Gastrocnemius medialis (tissue), 4 donors: ENCODE results near the gene PNMA8C. TPM values are rescaled to one million over a fixed set of nuclear protein-coding genes. Genes with fewer than 3 reads are reported as not detected.

Source experiments
- ATAC-seq, 2 donors: fragments of 150-250 bp; one replicate each; pipeline ENCODE4 v1.9.1; 2016
- DNase-seq, 2 donors: peaks; one replicate each; pipeline ENCODE4 v3.0.0-alpha.2; 2019
- H3K27ac ChIP-seq, 4 donors: fragments of 200-600 bp; sonication (generic); 1 replicate in 1 of 4; 2 replicates in 3 of 4; pipeline ENCODE4 v1.5.1; 2016 to 2018; ENCODE audit warnings: mild to moderate bottlenecking in 2 of 4, moderate library complexity in 1 of 4
- H3K27me3 ChIP-seq, 3 donors: fragments of 200-600 bp; sonication (generic) in 2 of 3; 1 replicate in 1 of 3; 2 replicates in 2 of 3; pipeline versions ENCODE4 v1.5.1 to v1.6.0; 2016 to 2019; ENCODE audit warnings: mild to moderate bottlenecking in 1 of 3, moderate library complexity in 1 of 3
- H3K36me3 ChIP-seq, 2 donors: fragments of 200-600 bp; sonication (generic) in 1 of 2; one replicate each; pipeline ENCODE4 v1.5.1; 2017 to 2018
- H3K4me1 ChIP-seq, 2 donors: fragments of 200-600 bp; sonication (generic) in 1 of 2; one replicate each; pipeline ENCODE4 v1.5.1; 2016 to 2017; ENCODE audit warnings: mild to moderate bottlenecking in 2 of 2
- H3K4me3 ChIP-seq, 4 donors: fragments of 200-600 bp; sonication (generic) in 3 of 4; 1 replicate in 1 of 4; 2 replicates in 3 of 4; pipeline ENCODE4 v1.5.1; 2016 to 2019; ENCODE audit warnings: mild to moderate bottlenecking in 2 of 4
- H3K9me3 ChIP-seq, 3 donors: fragments of 200-600 bp; sonication (generic) in 2 of 3; 1 replicate in 1 of 3; 2 replicates in 2 of 3; pipeline ENCODE4 v1.5.1; 2016 to 2019
- CTCF ChIP-seq, 5 experiments: fragments of 450-650 bp in 3 of 5; fragments of 200-600 bp in 2 of 5; sonication (generic) in 2 of 5; IDR thresholded peaks in 4 of 5; conservative IDR thresholded peaks in 1 of 5; 1 replicate in 4 of 5; 2 replicates in 1 of 5; pipeline ENCODE4 v1.5.1; 2016 to 2019; ENCODE audit warnings: antibody characterized with exemption in 5 of 5, mild to moderate bottlenecking in 3 of 5, moderate library complexity in 3 of 5
- POLR2A ChIP-seq, 2 donors: fragments of 450-650 bp; IDR thresholded peaks; one replicate each; pipeline ENCODE4 v1.6.1; 2017; ENCODE audit warnings: antibody characterized with exemption in 2 of 2, mild to moderate bottlenecking in 2 of 2, moderate library complexity in 2 of 2
- in situ Hi-C, 4 donors: fragments of 200-750 bp; cut with MboI; loops; one replicate each; pipeline versions ENCODE4 v1.15.0 to v1.8.0; 2017; ENCODE audit warnings: low sequenced_read_pairs in 4 of 4
- intact Hi-C: fragments of 100-400 bp; cut with DNase I; formaldehyde crosslinking; loops from one replicate; pipeline ENCODE4 v1.15.1; 2023; ENCODE audit warnings: low total_unique reads
- total RNA-seq, 4 donors: library from RNA; depleted of rRNA; stranded (reverse); fragments of >200 nt; gene quantifications; one replicate each; pipeline versions ENCODE4 v1.1.0 to v1.2.3, GENCODE V29; 2016

The PNMA8C gene
- total RNA-seq, 4 donors from 2014 or later: not detected

DNA sequence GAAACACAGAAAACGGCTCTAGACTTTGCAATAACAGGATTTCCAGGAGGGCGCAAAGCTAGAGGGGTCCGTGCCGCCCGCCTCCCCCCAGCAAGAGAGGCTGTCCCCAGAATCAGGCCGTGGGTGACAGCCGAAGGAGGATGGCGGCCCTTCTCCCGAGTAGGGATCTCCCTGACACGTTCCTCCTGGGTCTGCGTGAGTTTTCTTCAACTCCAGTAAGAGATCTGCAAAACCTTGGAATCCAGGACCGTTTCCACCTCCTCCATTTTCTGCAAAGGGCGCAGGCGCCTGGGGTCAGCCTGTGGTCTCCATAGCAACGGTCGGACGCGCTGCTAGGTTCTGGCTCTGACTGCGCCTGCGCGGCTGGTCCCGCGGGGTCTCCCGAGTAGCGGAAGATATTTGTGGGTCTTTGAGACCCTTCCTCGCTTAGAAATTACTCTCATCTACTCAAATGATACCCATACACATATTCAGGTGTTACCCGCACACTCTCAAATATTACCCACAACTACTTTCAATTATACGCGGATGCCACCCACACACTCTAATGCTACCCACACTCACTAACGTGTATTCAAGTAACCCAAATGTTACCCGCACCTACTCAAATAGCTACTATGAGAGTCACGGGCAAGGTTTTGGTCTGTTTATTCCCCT lies 2.1 kb downstream of the PNMA8C start:
- in situ Hi-C loops: no loop called here
- Histone ChIP-seq H3K36me3 (no peaks in the 10 kb centered on the region), H3K27ac (no peak overlapping the region), H3K4me1 (no peaks in the 10 kb centered on the region), H3K27me3 (peaks cover 8 to 20% (median 19%) of the 10 kb centered on the region in 3 donors), H3K9me3 (no peaks in the 10 kb centered on the region), H3K4me3 (peak overlapping the region; percentile 32 to 49 (median 44))
- intact Hi-C loops: no loop called here
- ATAC-seq (peak in 1 of 2 donors; percentile 52), DNase-seq (peak in 1 of 2 donors; percentile 34)
- no peak for TF ChIP-seq POLR2A (IDR thresholded peaks at IDR 0.05)
- no peak for TF ChIP-seq CTCF (IDR thresholded peaks at IDR 0.05 in 4 of 5, conservative IDR thresholded peaks at IDR 0.05 in 1 of 5)

GRCh38 chr19:46426035-46426505 lies 2.7 kb downstream of the PNMA8C start:
- in situ Hi-C loops: no loop called here
- ATAC-seq: no peak
- no peak overlapping the region for H3K27ac ChIP-seq
- H3K4me3 ChIP-seq: peak overlapping the region in 3 of 4 donors; percentile 42 to 49 (median 47)
- intact Hi-C loops: no loop called here
- no peaks in the 10 kb centered on the region for H3K9me3 ChIP-seq
- H3K36me3 ChIP-seq: no peaks in the 10 kb centered on the region
- no peak for DNase-seq
- H3K4me1 ChIP-seq: no peaks in the 10 kb centered on the region
- peaks cover 8 to 19% (median 19%) of the 10 kb centered on the region in 3 donors for H3K27me3 ChIP-seq
- no peak for TF ChIP-seq CTCF (IDR thresholded peaks at IDR 0.05 in 4 of 5, conservative IDR thresholded peaks at IDR 0.05 in 1 of 5)
- no peak for TF ChIP-seq POLR2A (IDR thresholded peaks at IDR 0.05)

DNA sequence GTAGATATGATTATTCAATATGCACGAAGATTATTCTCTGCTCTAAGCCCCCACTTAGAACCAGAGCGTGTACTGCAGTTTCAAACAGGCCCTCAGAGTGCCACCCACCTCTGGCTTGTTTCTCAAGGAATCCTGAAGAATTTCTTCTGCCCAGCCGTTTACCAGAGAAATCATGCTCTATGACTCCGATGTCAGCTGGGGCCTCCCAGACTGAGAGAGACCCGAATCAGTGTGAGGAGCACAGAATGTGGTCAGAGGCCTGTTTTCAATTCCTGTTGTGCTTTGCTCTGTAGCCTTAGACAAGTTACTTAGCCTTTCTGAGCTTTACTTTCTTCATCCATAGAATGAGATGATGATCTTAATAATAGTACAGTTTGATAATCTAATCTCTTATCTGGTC lies 5.5 kb downstream of the PNMA8C start:
- no peak overlapping the region for H3K27ac ChIP-seq
- intact Hi-C loops (no loop called here), in situ Hi-C loops (no loop called here)
- DNase-seq (no peak), ATAC-seq (no peak)
- H3K4me3 ChIP-seq: no peak overlapping the region
- no peaks in the 10 kb centered on the region for H3K9me3 ChIP-seq
- no peak for TF ChIP-seq POLR2A (IDR thresholded peaks at IDR 0.05)
- TF ChIP-seq CTCF (IDR thresholded peaks at IDR 0.05 in 4 of 5, conservative IDR thresholded peaks at IDR 0.05 in 1 of 5): no peak
- H3K4me1 ChIP-seq: no peaks in the 10 kb centered on the region
- H3K27me3 ChIP-seq: peaks cover 8 to 21% (median 8%) of the 10 kb centered on the region in 3 donors
- no peaks in the 10 kb centered on the region for H3K36me3 ChIP-seq

DNA sequence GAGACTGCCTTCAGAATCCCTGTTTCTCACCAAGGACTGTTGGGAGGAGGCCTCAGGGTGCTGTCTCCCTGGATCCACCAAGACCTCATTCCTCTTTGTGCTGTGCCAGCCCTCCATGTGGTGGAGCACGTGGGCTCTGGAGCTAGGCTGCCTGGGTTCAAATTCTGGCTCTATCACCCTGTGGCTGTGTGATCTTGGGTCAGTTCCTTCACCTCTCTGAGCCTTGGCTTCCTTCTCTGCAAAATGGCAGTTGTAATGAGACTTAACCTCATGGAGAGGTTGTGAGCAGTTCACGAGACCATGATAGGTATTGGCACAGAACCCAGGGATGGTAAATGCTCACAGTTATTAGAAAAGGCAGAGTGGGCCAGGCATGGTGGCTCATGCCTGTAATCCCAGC lies 6.4 kb downstream of the PNMA8C start:
- DNase-seq (no peak), ATAC-seq (no peak)
- intact Hi-C loops: no loop called here
- Histone ChIP-seq H3K4me1 (no peaks in the 10 kb centered on the region), H3K9me3 (no peaks in the 10 kb centered on the region), H3K27ac (no peak overlapping the region), H3K36me3 (no peaks in the 10 kb centered on the region), H3K27me3 (peaks cover 8 to 21% (median 10%) of the 10 kb centered on the region in 3 donors), H3K4me3 (no peak overlapping the region)
- TF ChIP-seq CTCF (IDR thresholded peaks at IDR 0.05 in 4 of 5, conservative IDR thresholded peaks at IDR 0.05 in 1 of 5) (no peak), POLR2A (IDR thresholded peaks at IDR 0.05) (no peak)
- in situ Hi-C loops: no loop called here
